HG02623 (cell line): Measurements from ENCODE around the gene COL8A1.
"Not testable (repeated sequence)": the region's sequence is repeated elsewhere in the genome, so short reads cannot be mapped to it uniquely, and the experiment has no call there.

Experiments
- ATAC-seq: cut with Tn5 transposase; IDR thresholded peaks from one replicate; pipeline ENCODE4 v1.9.1; 2021; ENCODE audit warnings: moderate library complexity; ENCODE audit not compliant: unreplicated experiment

The COL8A1 gene

DNA sequence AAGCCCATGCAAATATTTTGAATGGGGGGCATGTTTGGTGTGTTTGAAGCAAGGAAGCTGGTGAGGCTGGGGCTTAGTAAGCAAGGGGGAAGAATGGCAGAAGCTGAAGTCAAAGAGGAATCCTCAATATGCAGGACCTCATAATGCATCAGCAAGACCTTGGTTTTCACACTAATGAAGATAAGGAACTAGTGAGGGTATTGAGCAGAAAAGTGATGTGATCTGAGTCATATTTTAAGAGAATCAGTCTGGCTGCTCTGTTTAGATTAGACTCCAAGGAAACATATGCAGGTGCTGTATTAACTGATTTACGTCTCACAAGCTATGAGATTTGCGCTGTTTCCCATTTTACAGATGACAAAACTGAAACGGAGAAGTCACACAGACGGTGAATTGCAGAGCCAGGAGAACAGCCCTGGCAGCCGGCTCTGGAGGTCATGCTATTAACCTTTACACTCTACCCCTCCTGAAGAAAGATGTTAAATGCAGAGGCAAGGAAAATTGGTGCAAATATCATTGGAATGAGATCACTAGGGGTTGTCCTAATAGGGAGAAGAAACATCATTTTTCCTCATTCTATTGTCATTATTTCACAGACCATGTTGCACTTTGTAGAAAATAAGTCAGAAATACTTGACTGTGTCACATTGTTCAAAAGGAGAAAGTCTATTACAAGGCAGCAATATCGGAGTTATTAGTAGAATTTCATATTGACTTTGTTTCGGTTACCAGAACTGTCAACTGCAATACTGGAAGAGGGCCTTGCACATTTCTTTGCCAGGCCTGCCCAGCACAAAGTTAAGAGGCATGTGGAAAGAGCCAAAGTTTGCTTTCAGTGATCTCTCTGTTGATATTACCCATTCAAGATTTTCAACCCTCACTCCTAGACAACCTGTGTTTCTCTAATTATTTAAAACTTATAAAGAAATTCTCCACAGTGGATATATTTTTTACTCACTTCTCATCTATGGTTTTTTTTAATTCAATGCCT is 64.9 kb downstream of the COL8A1 start:
- ATAC-seq, result no peak

DNA sequence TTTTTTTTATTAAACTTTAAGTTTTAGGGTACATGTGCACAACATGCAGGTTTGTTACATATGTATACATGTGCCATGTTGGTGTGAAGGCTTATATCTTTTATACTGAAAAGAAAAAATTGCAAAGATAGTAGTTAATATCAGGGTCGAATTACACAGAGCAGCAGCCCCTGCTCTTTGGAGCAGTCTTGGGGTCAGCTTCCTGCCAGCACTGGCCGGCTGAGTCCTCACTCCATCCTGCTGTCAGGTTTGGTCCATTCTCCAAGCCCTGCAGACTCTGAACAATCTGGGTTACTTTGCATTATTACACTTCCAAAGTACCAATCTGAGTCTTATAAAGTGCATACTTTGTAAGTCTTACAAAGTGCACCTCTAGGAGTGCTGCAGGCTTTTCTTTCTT is 66.0 kb downstream of the COL8A1 start:
- ATAC-seq, result no peak

DNA sequence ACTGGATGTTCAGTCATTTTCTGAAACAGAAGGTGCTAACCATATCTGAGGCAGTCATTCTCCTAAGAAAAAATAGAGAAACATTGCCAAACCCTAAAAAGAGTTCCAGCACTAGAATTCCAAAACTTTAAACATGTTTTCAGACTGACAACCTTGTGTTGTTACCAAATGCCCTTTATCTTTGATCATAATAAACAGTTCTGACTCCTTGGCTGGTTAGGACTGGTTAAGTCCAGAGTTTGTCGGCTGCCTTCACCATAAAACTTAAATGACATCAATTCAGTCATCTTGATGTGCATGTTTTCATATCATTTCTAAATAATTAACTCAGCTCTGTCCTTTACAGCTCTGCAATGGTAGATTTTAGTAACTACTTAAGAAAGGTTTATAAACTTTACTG is 68.0 kb downstream of the COL8A1 start:
- no peak for ATAC-seq

DNA sequence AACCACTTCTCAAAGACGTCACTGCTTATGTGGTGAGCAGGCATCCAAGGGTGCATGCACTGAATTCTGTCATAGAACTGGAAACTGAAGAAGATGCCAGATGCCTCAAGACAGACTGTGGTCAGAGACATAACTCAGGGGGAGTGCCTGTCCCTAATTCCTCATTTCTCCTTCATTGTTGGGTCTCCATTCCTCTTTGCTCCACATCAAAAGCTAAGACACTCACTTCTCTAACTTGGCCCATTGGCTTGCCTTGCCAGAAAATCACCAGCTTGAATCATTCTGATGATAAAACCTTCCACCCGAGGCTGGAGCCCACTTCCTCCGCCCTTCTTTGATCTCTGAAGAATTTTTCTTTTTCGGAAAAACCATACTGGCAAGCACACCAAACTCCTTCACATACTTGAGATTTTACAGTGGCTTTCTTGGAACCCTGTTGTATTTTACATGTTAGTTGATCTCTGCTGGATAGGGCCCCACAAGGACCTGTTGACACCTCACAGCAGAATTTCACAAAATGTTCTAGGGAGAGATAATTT is 69.9 kb downstream of the COL8A1 start:
- ATAC-seq, result no peak

DNA sequence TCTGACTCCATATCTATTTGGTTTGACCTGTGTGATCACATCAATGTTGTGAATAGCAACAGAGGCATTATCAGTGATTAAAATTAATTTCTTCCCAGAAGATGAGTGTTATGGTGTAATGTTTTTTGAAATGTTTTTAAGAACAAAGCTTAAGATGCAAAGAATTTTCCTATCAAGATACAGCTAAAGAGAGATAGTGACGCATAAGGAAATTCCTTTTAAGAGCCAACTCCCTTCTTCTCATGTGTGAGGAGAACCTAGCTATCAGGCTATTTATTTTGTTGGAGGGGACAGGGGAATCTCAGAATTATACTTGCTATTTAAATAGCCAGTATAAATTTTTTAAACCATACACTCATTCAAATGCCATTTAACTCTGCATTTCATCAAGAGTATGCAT is 71.3 kb downstream of the COL8A1 start:
- ATAC-seq, result no peak

DNA sequence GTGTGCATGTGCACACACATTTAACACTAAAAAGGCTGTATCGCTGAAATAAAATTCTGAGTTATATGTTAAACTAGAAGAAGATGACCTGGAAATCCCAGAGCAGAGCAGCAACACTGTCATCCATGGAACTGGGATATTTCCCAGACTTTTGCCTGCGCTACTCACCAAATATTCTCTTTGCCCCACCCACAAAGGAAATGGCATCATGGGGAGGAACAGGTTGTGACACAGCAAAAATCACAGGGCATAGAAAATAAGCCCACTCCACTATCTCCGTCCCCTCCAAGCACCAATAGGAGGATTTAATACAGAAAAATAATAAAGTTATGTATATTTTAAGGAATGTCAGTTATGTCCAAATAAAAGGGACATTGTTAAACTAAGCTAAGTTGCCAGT is 71.7 kb downstream of the COL8A1 start:
- ATAC-seq, result no peak

DNA sequence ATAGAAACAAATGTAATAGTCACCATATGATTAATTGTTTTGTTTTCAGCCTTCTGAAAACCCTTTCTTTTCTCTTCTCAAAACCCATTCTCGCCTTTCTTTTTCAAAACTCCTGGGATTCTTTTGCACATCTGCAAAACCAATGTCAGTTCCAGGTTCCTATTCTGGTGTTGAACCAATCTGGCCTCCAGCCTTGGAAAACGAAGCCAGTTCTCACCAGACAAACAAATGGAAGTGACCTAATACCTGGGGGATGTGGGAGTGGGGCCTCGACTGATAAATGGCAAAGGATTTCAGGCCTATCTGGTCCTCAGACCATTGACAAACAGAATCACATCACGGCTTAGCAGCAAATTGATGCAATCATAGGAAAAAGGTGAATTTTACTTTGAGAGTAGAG is 73.0 kb downstream of the COL8A1 start:
- ATAC-seq, result no peak

DNA sequence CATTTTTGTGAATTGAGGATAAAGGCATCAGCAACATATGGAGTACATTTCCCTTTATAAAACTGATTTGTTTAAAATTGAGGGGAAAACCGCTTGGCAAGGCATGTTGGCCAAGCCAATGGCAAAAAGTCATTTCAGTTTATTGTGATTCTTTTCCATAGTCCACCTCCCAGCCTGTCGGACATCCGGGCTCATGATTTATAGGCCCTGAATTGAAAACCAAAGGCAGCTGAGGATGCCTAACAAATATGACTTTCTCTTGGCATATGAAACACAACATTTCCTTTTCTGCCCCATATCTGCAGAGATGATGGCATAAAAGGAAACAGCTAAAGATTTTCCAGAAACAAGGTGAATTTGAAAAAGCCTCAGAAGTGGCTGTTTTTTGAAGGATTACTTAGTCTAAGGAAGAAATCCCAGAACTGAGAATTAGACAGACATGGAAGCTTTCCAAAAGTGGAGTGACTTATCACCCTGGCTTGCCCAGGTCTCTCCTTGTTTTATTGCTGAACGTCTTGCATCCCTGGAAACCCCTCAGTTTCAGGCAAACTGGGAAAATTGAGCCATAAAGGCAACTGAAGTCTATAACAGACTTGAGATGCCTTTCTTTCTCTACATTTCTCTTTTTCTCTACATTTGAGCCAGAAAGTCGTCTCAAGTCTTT is 74.0 kb downstream of the COL8A1 start:
- ATAC-seq, result no peak

DNA sequence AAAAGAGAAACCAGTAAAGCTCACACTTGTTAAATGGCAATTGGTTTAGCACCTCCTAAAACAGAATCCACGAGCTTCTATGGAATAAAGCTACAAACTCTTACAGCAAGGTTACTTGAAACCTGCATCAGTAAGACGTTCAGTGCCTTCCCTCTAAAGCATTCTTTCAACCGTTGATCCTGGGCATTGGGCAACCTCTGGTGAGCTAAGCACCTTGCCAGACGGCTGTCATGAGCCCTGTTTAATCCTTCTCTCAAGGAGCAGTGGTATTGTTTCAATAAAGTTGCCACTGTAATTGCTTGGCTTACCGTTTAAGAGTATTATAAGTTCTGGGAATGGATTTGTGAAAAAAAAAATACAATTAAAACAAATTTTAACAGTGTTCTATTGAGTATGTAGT is 75.0 kb downstream of the COL8A1 start:
- no peak for ATAC-seq

DNA sequence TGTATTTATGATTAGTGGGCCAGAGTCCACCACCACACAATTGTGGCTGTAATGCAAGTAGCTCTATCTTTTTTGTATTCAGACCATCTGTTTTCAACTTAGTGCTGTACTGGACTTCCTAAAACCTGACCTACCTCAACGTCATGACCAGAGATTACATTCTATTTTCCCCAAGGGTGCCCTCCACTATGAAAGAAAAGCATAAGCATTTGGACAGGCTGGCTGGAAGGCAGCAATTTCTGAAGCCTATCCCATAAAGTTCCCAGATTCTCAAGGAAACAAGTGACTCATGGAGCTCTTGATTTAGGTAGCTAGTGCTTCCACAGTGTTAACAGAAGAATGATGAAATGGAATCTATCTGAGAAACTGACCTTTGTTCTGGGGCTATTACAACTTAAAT is 75.8 kb downstream of the COL8A1 start:
- no peak for ATAC-seq

DNA sequence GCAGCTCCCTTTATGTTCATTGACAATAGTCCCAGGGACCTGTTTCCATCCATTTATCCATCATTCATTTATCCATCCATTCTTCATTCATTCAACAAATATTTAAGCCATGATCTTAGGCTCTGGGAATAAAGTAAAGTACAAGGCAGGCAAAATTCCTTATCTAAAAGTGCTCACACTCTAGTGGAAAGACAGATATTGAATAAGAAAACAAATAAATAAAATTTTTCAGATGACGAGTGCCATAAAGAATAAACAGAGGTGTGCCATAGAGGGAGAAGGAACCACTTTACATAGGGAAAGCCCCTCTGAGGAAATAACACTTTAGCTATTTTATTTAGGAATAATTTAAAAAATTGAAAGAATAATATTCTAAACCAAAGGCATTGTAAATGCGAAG is 76.2 kb downstream of the COL8A1 start:
- no peak for ATAC-seq

DNA sequence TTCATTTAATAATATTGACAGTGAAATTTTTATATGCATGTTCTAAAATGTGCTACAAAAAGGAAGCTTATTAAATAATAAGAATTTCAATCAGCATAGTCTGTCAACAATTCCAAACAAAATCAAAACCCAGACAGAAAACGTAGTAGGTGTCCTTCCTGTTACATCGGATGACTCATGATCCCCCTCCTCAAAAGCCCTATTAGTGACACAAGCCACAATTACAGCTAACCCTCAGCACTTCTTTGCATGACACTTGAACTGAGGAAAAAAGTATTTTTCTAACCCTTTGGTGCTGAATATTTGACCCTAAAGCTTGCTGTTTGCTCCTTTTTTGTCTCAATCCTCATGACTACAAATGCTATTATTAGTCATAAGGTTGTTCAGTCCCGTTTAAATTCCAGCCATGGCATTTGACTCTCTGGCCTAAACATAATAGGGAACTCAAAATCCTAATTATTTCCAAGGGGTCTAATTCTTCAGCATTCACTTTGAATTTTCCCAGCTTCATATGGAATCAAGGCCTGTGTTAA is 78.1 kb downstream of the COL8A1 start:
- ATAC-seq, result no peak

DNA sequence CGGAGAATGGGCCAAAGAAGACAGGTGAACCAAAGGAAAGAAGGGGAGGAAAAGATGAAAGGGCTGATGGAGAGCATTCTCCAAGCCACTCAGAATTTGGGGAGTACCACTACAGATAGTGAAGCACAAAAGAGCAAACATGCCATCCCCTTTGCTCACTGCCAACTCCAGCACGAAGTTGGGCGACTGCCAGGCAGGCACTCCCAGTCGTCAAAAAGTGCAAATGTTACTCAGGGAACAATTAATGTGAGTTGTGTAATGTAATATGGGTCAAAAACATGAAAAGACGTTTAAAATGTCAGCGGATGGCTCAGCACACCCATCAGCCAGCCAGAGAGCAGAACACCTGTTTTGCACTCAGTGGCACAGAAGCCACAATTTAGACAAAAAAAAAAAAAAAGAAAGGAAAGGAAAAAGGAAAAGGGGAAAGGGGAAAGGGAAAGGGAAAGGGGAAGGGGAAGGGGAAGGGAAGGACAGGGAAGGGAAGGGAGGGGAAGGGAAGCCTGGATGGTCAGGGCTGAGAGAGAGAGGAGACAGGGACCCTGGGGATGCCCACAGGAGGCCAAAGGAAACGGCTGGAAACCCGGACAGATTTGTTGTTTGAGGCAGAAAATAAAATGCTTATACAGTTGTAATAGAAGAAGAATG is 82.7 kb downstream of the COL8A1 start:
- no peak for ATAC-seq

DNA sequence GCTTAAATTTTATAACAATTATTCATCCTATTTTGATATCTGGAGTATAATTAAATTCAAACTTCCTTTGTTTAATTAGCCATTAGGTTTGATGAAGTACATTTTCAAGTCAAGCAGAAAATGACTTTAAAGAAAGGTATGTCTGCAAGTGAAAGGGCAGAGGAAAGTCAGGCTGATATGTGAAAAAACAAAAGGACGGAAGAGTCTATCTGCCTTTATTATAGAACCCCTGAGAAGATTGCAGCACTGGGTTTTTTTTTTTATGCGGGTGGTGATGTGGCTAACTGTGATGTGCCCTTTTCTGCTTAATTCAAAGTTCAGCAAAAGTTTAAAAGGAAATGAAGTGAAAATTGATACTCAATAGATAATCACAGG is 83.2 kb downstream of the COL8A1 start:
- no peak for ATAC-seq

DNA sequence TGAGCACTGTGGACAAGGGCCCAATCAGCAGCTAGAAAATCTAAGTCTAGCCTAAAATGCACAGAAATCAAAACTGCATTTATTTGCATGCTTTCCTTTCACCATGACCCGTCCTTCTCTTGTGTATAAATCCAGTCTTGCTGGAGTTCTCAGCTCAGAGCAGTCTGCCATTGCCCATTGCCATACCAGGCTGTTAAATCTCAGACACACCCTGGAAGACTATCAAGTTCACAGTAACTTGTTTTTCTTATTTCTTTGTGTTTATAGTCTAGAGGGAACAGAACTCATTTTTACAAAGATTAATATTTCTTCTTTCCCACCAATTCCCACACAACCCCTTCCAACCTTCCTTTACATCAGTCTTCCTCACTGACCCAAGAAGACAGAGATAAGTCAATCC is 85.9 kb downstream of the COL8A1 start:
- ATAC-seq, result no peak

DNA sequence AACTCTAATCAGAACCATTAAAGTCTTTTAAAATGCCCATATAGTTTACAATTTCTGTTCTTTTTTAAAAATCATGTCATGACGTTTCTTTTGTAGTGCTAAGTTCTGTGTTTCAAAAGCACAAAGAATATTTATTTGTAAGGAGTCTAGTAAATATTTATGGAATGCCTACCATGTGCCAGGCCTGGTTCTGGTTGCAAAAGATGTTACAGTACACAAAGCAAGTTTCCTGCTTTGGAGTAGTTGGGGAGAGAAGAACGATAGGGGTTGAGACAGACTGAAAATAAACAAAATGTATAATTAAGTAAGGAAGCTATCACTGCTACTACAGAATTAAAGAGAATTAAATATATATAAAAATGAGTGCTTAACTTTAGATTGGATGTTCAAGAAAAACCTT is 92.5 kb downstream of the COL8A1 start:
- ATAC-seq, result no peak

DNA sequence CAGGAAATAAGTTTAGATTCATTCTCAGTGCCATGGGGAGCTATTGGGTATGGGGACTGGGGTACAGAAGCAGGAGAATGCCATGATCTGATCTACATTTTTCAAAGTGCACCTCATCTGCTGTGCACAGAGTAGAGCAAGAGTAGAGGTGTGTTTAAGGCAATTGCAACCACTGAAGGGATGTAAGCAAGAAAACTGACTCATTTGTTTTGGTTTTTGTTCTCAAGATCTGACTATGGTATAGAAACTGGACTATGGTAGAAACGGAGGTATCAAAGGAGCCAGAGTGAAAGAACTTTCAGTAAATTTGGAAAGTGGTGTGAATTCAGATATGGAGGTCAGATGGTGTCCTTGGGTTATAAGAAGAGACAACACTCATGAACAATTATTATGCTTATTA is 93.1 kb downstream of the COL8A1 start:
- ATAC-seq, result no peak

DNA sequence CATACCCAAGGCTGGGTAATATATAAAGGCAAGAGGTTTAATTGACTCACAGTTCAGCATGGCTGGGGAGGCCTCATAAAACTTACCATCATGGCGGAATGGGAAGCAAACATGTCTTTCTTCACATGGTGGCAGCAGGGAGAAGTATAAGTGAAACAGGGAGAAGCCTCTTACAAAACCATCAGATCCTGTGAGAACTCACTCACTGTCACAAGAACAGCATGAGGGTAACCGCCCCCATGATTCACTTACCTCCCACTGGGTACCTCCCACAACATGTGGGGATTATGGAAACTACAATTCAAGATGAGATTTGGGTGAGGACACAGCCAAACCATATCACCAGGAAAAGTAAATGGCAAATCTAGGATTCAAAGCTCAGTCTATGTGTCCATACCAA is 102.0 kb downstream of the COL8A1 start:
- ATAC-seq, result not testable (repeated sequence)

DNA sequence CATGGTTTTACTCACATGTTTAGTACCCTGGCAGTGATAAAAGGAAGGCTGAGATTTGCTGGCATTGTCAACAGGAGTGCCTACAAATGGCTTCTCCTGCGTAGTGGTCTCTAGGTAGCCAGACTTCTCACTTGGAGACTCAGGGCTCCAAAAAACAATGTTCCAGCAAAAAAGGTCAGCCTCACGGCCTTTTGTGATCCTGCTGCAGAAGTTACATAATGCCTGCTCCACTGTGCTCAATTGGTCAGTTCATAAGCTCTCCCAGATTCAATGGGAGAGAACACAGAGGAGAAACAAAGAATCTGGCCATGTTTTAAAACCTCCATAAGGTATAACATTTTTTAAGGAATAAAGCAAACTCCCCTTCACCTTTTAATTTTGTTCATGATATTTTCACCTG is 103.2 kb downstream of the COL8A1 start:
- ATAC-seq, result no peak

DNA sequence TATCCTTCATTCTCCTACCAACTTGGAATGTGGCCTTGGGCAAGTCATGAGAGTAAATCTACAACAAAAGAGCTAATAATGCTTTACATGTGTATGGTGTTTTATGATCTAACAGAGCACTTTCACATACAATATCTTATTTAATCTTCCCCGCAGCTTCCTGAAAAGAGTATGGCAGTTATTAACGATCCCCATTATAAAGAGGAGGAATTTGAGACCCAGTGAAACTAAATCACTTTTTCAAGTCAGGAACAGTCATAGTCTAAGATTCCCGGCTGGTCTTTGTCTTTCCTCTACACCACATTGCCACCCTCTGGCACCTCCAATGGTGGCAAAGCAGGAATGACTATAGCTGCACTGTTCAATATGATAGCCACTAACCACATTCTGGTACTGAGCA is 109.5 kb downstream of the COL8A1 start:
- no peak for ATAC-seq

DNA sequence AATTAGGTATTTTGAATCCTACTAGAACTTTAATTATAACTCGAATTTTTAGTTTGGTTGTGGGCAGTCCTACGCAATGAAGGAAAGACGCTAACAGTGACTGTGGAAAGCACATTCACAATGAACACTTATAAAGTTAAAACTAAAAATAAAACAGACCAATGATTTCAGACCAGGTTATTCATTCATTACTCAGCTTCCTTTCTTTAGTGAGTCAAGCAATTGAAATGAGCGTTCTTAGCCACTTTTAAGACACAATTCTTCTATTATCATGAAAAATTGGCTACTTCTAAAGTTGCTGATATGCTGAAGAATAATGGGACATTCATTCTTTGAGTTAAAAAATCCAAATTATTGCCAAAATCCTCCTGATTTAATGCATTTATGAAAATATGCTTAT is 113.3 kb downstream of the COL8A1 start:
- no peak for ATAC-seq
